ENCODE data around the gene NUP62.

DNA sequence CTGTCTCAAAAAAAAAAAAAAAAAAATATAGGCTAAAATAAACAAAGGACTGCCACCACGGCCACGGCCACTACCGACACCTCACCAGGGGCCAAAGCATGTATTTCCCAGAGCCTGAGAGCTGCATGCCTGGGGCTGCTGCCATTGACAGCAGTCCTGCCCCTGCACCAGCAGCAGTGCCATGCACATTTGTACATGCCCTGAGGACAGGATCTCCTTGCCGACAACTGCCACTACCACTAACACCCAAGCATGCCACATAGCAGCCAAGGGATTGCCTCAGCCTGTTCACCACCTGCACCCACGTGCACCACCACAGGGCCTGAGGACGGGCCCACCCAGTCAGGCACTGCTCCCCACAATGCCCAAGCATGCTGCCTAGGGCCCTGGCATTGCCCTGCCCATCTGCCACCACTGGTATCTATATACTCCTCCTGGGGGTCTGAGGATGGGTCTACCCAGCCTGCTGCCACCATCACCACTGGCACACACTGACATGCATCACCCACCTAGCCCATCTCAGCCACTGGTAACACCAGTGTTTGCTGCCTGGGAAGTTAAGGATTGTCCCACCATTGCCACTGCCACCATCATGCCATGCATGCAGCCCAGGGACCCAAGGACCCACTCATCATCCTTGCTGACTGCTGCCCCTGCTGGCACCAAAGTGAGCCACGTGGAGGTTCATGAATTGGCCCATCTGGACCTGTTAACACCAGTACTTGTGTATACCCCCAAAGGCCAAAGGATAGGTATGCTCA lies 10.6 kb upstream of the NUP62 start:
- TF ChIP-seq, protein P1, sequence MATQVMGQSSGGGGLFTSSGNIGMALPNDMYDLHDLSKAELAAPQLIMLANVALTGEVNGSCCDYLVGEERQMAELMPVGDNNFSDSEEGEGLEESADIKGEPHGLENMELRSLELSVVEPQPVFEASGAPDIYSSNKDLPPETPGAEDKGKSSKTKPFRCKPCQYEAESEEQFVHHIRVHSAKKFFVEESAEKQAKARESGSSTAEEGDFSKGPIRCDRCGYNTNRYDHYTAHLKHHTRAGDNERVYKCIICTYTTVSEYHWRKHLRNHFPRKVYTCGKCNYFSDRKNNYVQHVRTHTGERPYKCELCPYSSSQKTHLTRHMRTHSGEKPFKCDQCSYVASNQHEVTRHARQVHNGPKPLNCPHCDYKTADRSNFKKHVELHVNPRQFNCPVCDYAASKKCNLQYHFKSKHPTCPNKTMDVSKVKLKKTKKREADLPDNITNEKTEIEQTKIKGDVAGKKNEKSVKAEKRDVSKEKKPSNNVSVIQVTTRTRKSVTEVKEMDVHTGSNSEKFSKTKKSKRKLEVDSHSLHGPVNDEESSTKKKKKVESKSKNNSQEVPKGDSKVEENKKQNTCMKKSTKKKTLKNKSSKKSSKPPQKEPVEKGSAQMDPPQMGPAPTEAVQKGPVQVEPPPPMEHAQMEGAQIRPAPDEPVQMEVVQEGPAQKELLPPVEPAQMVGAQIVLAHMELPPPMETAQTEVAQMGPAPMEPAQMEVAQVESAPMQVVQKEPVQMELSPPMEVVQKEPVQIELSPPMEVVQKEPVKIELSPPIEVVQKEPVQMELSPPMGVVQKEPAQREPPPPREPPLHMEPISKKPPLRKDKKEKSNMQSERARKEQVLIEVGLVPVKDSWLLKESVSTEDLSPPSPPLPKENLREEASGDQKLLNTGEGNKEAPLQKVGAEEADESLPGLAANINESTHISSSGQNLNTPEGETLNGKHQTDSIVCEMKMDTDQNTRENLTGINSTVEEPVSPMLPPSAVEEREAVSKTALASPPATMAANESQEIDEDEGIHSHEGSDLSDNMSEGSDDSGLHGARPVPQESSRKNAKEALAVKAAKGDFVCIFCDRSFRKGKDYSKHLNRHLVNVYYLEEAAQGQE (IDR thresholded peaks at IDR 0.05; ENCODE audit: unreplicated experiment), result no peak
- TF ChIP-seq EZH2 (IDR thresholded peaks at IDR 0.05; ENCODE audit: low read depth, unreplicated experiment) (no peak), STAT1 (IDR thresholded peaks at IDR 0.05; ENCODE audit: unreplicated experiment) (no peak), EZH2phosphoT487 (IDR thresholded peaks at IDR 0.05; ENCODE audit: unreplicated experiment) (no peak), POLR2AphosphoS5 (IDR thresholded peaks at IDR 0.05; ENCODE audit: low read depth) (no peak)
- TF ChIP-seq, protein P2, sequence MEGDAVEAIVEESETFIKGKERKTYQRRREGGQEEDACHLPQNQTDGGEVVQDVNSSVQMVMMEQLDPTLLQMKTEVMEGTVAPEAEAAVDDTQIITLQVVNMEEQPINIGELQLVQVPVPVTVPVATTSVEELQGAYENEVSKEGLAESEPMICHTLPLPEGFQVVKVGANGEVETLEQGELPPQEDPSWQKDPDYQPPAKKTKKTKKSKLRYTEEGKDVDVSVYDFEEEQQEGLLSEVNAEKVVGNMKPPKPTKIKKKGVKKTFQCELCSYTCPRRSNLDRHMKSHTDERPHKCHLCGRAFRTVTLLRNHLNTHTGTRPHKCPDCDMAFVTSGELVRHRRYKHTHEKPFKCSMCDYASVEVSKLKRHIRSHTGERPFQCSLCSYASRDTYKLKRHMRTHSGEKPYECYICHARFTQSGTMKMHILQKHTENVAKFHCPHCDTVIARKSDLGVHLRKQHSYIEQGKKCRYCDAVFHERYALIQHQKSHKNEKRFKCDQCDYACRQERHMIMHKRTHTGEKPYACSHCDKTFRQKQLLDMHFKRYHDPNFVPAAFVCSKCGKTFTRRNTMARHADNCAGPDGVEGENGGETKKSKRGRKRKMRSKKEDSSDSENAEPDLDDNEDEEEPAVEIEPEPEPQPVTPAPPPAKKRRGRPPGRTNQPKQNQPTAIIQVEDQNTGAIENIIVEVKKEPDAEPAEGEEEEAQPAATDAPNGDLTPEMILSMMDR (conservative IDR thresholded peaks at IDR 0.05; ENCODE audit: low read depth in 2 of 2), result peak; percentile 33 to 47; a peak in 3 of 4 replicates
